Osteoblast (primary cell): Measurements from ENCODE around the gene POU2F3. TPM values are rescaled to one million over a fixed set of nuclear protein-coding genes. Genes with fewer than 3 reads are reported as not detected.
A peak's percentile ranks its signal among the peaks of the same experiment; 100 is the strongest.
"Not testable (repeated sequence)": the region's sequence is repeated elsewhere in the genome, so short reads cannot be mapped to it uniquely, and the experiment has no call there.

Experiments
- DNase-seq: peaks from one replicate; pipeline ENCODE4 v3.0.0; 2011; ENCODE audit warnings: low spot score, mixed read lengths; ENCODE audit not compliant: insufficient read length; ENCODE audit errors: missing footprints
- H2AFZ ChIP-seq: 2 replicates; pipeline ENCODE4 v1.6.0; 2011; ENCODE audit warnings: mild to moderate bottlenecking, low read length
- H3K27ac ChIP-seq: 2 replicates; pipeline ENCODE4 v1.5.1; 2011; ENCODE audit warnings: mild to moderate bottlenecking, low read depth, low read length, moderate library complexity
- H3K27me3 ChIP-seq: 2 replicates; pipeline ENCODE4 v1.6.0; 2012; ENCODE audit warnings: mild to moderate bottlenecking, control low read depth, inconsistent platforms, low read length, moderate library complexity; ENCODE audit not compliant: insufficient read depth
- H3K36me3 ChIP-seq: 2 replicates; pipeline ENCODE4 v1.5.1; 2011; ENCODE audit warnings: mild to moderate bottlenecking, low read length, control low read depth, moderate library complexity; ENCODE audit not compliant: insufficient read depth
- H3K4me1 ChIP-seq: 2 replicates; pipeline ENCODE4 v1.5.1; 2011; ENCODE audit warnings: mild to moderate bottlenecking, low read length, control low read depth, moderate library complexity; ENCODE audit not compliant: insufficient read depth
- H3K4me2 ChIP-seq: 2 replicates; pipeline ENCODE4 v1.6.0; 2011; ENCODE audit warnings: mild to moderate bottlenecking, low read length; ENCODE audit not compliant: insufficient read depth
- H3K4me3 ChIP-seq: fragments of 200-600 bp; sonication (generic); 3 replicates; pipeline ENCODE4 v1.5.1; 2012; ENCODE audit warnings: mild to moderate bottlenecking, low read length, inconsistent platforms; ENCODE audit not compliant: insufficient read depth
- H3K79me2 ChIP-seq: 2 replicates; pipeline ENCODE4 v1.6.0; 2012; ENCODE audit warnings: mild to moderate bottlenecking, low read length, control low read depth, inconsistent platforms; ENCODE audit not compliant: insufficient read depth
- H3K9me3 ChIP-seq: 2 replicates; pipeline ENCODE4 v1.5.1; 2011; ENCODE audit warnings: low read depth, low read length, control low read depth
- H4K20me1 ChIP-seq: 2 replicates; pipeline ENCODE4 v1.6.0; 2012; ENCODE audit warnings: mild to moderate bottlenecking, low read length, control low read depth; ENCODE audit not compliant: insufficient read depth
- CTCF ChIP-seq: IDR thresholded peaks from 2 replicates; pipeline ENCODE4 v1.5.1; 2011; ENCODE audit warnings: mild to moderate bottlenecking, low read depth, low read length, moderate library complexity; ENCODE audit errors: extremely low read depth
- total RNA-seq: library from RNA; depleted of rRNA; stranded (reverse); fragments of >200 nt; gene quantifications from 2 replicates; pipeline ENCODE4 v1.2.3, GENCODE V29; 2012

Gene POU2F3
- total RNA-seq, 1 donor: under 0.01 TPM

- no peak overlapping the region for H3K4me3 ChIP-seq
- H2AFZ ChIP-seq: no peak overlapping the region
- DNase-seq: peak; percentile 55
- H3K27me3 ChIP-seq: peaks cover 72% of the 10 kb centered on the region
- no peak for TF ChIP-seq CTCF
- H3K27ac ChIP-seq: no peak overlapping the region
- no peaks in the 10 kb centered on the region for H4K20me1 ChIP-seq
- no peaks in the 10 kb centered on the region for H3K9me3 ChIP-seq
- no peaks in the 10 kb centered on the region for H3K36me3 ChIP-seq
- no peak overlapping the region for H3K4me2 ChIP-seq
- H3K79me2 ChIP-seq: no peaks in the 10 kb centered on the region
- peaks cover 11% of the 10 kb centered on the region for H3K4me1 ChIP-seq
These were observed 5.5 kb downstream of the POU2F3 start for GRCh38 chr11:120245434-120245833.

GRCh38 chr11:120248551-120249278, 8.8 kb downstream of the POU2F3 start:
- DNase-seq: peak; percentile 88
- Histone ChIP-seq H3K4me1 (peaks cover 11% of the 10 kb centered on the region), H3K27me3 (peaks cover 47% of the 10 kb centered on the region), H4K20me1 (no peaks in the 10 kb centered on the region), H3K36me3 (no peaks in the 10 kb centered on the region), H3K9me3 (no peaks in the 10 kb centered on the region), H3K79me2 (no peaks in the 10 kb centered on the region), H3K27ac (no peak overlapping the region), H3K4me3 (no peak overlapping the region), H2AFZ (no peak overlapping the region), H3K4me2 (peak overlapping the region; percentile 31)
- TF ChIP-seq CTCF: no peak

GRCh38 chr11:120249279-120250262, 9.6 kb downstream of the POU2F3 start:
- Histone ChIP-seq H3K4me1 (peaks cover 11% of the 10 kb centered on the region), H3K27me3 (peaks cover 48% of the 10 kb centered on the region), H3K9me3 (no peaks in the 10 kb centered on the region), H3K4me2 (no peak overlapping the region), H4K20me1 (no peaks in the 10 kb centered on the region), H3K4me3 (no peak overlapping the region), H3K27ac (no peak overlapping the region), H3K79me2 (no peaks in the 10 kb centered on the region), H2AFZ (no peak overlapping the region), H3K36me3 (no peaks in the 10 kb centered on the region)
- no peak for DNase-seq
- TF ChIP-seq CTCF: no peak

- H2AFZ ChIP-seq, DNase-seq, H3K4me2 ChIP-seq, H3K4me1 ChIP-seq, H3K79me2 ChIP-seq, H3K27ac ChIP-seq, H4K20me1 ChIP-seq, H3K4me3 ChIP-seq, H3K36me3 ChIP-seq, H3K9me3 ChIP-seq: not testable (repeated sequence)
- peaks cover 55% of the 10 kb centered on the region for H3K27me3 ChIP-seq
These were observed 13.4 kb downstream of the POU2F3 start for GRCh38 chr11:120253377-120253776.
